Activated CD4-positive, CD25-positive, alpha-beta regulatory T cell treated with anti-CD3 and anti-CD28 coated beads, Interleukin-2, amount 50 U/mL, for 16 hours (primary cell): ENCODE results near the gene CAMK2D.
"Not testable (repeated sequence)": the region's sequence is repeated elsewhere in the genome, so short reads cannot be mapped to it uniquely, and the experiment has no call there.

ENCODE experiments used
- DNase-seq: peaks from one replicate; pipeline ENCODE4 v3.0.0-alpha.2; 2020; ENCODE audit warnings: low read depth, low spot score

The CAMK2D gene

DNA sequence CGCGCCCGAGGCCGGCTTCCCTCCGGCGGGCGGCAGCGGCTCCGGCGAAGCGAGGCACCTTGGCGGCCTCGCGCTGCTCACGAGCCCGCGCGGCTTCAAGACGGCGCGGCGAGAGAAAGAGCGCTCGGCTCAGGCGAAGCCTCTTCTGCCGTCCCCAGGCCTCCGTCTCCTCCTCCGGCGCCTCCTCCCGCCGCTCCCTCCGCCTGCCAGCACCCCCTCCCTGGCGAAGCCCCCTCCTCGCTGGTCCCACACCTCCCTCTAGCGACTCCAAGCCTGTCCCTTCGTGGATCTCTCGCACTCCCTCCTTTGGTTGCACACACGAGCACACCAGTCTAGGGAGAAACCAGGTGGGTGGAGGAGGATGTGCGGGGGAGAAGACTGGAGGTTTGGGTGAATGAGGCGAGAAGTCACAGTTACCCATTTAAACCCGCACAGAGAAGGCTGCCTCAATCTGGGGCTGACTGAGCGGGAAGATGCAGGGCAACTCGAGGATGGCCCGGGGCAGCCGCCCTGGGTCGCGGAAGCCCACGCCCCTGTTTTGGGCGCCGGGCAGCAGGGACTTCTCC is at the start of gene CAMK2D:
Gene CAMK2D (minus strand): TSS at position 119 of the 566 bp plus-strand sequence. CDS start 670 bp downstream, outside the sequence.
- peak; percentile 66 for DNase-seq

DNA sequence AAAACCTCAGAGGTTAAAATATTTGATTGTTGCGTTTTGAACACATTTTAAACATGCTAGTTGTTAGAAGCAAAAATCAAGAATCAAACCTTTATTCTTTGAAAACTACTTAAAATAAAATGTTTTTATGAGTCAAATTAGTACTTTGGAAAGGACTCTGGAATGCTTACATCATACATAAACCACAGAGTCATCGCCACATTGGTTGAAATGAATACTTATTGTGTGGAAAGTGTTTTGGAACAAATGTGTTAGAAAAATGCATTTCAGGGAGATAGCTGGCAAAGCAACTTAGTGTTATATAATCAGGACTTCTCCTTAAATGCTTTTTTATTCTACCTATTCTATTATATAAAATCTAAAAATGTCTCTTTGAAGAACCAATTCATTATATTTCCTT is 49.4 kb upstream of the CAMK2D start:
- DNase-seq = no peak

DNA sequence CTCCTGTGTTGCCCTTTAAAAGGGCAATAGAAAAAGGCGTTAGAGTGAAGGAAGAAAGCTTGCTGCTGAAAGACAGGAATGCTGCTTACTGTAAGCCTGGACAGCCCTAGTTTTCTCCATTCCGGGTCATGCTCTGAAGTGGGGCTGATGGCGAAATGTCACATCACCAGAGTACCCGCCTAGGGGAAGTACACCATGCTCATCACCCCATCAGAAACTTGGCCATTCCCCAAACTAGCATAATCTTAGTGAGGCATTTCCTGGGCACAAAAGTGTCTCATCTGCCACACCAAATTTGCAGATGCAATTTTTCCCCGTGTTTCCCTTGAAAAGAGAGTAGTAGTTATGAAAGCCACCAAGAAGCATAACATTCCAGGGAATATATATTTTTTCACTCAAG is 47.8 kb upstream of the CAMK2D start:
- DNase-seq = no peak

DNA sequence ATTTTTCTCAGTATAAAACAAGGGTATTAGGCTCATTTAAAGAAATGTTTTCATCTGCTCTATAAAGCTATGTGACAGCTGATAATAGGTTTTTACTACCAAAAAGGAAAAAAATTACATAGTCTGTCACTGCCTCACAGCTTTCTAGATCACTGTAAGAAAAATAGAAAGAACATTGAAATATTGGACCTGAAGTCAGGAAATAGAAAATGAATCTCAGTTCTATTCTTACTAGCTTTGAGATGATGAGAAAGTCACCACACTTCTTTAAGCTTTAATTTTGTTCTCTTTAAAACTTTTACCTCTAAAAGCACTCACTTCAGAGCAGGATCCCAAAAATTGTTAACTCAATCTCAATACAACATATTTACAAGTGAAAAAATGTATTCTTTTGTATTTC is 45.3 kb upstream of the CAMK2D start:
- no peak for DNase-seq

DNA sequence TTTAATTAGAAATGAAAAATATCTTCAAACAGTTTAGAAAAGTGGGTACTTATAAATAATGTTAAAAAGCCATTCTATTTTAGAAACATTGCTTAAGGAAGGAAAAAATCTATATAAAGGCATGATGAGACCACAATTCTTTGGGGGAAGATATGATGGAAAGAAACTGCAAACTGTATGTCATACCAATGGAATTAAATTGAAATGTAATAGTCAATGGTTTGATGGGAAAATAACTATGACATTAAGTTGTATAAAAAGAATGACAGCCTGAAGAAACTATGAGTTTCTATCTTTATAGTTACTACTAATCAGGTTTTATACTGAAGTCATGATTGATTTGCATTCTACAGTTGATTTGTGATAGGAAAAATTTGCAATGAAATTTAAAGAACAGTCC is 40.3 kb upstream of the CAMK2D start:
- no peak for DNase-seq

DNA sequence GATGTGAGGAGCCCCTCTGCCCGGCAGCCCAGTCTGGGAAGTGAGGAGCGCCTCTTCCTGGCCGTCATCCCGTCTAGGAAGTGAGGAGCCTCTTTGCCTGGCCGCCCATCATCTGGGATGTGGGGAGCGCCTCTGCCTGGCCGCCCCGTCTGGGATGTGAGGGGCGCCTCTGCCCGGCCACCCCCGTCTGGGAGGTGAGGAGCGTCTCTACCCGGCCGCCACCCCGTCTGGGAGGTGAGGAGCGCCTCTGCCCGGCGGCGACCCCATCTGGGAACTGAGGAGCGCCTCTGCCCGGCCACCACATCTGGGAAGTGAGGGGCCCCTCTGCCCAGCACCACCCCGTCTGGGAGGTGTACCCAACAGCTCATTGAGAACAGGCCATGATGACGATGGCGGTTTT is 34.8 kb upstream of the CAMK2D start:
- DNase-seq = not testable (repeated sequence)

DNA sequence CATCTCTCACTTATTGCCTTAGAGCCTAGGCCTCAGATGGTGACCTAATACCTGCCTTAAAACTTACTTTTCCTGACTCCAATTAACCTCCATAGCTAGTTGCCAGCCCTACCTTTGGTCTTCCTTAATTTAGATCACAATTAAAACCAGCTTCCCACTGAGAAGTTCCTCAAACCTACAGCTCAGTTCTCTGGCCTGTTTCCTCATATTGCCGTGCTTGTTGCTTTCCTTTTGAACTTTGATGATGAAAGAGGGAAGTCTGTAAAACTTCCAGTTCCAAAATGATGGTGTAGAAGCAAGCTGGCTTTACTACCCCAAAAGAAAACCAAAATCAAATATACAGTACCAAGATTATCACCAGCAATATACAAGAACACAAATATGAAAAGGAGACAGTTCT is 28.9 kb upstream of the CAMK2D start:
- DNase-seq = no peak

DNA sequence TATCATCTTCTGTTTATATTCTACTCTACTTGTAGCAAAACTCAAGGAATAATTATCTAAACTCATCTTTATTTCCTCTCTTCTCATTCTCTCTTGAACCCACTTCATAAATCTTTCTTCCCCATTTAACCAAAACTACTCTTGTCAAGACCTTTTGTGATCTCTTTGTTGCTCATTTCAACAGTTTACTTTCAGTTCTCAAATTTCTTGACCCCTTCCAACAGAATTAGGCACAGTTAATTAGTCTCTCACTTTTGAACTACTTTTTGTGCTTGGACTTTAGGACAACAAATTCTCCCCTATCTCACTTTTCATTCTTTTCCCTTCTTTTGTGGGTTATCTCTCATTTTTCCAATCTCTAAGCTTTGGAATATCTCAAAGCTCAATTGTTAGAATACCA is 27.4 kb upstream of the CAMK2D start:
- no peak for DNase-seq

DNA sequence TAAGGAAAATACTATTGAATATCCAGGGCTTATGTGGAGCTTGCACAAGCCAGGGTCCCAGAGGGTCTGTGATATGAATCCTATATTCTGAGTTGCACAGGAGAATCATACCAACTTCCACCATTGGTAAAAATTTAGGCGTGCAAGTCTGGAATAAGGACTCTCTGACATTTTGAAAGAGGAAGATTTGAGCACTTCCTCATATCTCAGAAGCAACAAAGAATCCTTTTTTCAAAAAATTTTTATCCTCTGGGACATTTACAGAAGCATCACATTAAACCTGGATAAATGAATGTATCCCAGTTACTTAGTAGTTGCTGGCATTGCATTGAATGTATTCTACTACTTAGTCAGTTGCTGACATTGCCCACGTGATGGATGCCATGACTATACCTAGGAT is 24.2 kb upstream of the CAMK2D start:
- DNase-seq = no peak

DNA sequence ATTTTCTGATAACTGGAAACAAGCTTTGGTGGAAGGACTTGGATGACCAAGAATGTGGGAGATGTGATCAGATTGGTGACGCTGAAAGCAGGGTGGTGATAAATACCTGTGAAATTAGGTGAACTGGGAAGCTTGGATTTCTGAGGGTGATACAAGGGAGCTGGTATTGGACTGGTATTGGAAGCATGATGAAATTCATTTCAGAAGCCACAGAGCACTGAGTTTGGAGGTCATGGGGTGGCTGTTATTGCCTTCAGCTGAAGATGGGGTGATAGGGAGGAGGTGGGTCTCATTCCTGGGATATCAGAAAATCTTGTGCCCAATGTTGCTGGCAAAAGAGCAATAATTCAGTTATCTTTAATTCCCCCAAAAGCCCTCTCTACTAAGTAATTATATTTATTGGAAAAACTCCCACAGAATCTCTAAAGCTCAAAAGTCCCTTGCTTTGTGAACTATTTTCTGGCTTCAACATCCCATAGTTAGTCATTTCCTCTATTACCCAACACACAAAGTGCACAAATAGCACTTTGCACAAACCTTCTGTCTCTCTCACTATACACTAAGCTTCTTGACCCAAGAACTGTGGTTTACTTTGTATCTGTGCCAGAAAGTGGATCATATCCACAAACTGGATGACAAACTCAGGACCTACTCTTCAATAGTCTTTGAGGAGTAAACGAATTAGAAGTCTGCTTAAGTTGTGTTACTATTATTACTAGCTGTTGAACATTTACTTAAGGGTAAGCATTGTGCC is 23.1 kb upstream of the CAMK2D start:
- no peak for DNase-seq

DNA sequence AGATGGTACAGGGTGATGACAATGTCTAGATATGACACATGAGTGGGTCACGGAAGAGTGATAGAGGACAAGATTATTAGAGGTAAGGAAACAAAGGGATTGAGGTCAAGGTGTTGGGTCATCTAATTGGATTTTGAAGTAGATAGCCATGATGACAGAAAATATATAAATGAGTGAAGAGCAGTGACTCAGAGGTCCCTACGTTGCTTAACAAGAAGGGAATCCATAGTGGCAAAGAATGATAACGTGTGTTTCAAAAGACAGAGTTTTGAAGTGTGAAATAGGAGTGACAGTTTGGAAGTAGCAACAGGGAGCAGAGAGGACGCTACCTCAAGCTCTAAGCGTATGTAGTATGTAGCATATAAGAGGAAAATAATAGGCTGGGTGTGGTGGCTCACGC is 22.2 kb upstream of the CAMK2D start:
- no peak for DNase-seq

DNA sequence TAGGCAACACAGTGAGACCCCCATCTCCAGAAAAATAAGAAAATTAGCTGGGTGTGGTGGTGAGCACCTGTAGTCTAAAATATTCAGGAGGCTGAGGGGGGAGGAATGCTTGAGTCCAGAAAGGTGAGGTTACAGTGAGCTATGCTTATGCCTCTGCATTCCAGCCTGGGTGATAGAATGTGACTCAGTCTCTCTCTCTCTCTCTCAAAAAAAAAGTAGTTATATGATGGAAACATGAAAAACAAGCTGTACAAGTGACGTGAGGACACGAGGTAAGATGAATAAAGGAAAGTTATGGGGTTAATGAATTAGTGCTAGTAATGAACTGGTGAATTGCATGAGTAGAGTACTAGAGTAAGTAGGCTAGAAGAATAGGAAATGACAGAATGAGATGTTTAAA is 21.8 kb upstream of the CAMK2D start:
- no peak for DNase-seq

DNA sequence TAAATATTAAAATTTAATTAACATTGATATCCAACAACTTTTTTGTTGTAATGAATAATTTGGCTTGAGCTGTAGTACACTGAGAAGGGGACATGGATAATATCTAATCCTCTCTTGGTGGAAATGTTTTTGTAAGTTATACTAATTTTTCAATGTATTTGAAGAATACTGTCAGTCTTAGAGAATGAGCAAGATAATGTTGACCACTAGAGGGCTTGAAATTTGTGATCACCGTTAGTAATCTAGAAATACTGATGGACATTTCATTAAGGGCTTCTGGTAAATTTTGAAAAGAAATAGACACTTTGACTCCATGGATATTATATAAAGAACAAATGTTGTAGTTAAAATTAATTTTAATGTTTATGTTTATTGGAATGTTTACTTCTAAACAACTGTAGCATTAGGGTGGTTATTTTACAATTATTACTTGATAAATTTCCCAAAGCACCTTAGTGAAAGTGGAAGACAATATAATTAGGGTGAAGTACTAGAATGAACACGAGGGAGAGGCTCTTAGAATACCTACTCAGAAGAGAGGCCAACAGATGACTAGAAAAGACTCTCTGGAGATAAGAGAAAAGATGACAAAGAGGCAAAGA is 20.0 kb upstream of the CAMK2D start:
- DNase-seq = no peak

DNA sequence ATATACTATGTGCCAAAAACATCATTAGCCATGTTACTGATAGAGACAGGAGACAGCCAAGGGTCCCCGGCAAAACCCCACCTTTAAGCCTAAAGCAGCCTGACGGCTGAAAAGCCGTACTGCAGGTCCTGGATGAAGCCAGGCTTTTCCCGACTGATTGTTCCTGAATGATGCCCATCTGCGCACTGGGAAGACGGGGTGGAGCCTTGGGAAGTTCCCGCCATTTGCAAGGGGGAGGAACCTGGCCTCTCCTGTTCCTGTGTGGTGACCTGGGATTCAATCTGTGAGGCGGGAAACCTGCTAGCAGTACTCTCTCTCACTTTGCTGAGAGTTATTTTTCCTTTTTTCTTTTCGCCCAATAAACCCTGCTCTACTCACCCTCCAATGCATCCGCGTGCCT is 15.1 kb upstream of the CAMK2D start:
- DNase-seq = no peak

DNA sequence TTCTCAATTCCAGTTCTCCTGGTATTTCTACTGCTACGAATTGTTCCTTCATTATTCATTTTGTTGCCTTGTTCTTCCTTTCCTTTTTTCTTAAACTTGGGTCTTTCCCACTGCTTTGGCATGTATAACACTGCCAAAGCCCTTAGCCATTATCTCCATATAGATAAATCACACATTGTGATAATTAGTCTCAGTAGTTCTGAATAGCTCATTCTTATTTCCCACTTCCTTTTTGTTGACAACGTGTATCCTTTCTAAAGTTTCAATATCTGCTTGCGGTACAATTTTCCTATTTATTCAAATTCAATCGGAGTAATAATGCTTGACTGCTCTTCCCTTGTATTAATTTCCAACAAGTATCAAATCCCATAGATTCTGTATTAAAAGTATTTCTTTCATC is 14.5 kb upstream of the CAMK2D start:
- DNase-seq = no peak

DNA sequence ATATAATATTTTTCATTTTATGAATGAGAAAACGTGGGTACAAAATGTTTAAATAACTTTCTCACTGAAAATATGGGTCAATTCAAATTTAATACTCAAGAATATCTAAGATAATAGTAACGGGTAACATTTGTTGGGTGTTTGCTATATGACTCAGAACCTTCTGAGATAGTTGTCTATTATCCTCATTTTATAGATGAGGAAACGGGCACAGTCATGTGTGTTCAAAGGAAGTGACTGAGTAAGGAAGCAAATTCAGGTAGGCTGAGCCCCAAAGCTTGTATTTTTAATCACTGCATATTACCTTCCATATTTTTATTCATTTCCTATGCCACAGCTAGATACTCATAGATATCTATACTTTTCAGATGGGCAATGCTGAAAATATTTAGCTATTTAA is 12.2 kb upstream of the CAMK2D start:
- no peak for DNase-seq

DNA sequence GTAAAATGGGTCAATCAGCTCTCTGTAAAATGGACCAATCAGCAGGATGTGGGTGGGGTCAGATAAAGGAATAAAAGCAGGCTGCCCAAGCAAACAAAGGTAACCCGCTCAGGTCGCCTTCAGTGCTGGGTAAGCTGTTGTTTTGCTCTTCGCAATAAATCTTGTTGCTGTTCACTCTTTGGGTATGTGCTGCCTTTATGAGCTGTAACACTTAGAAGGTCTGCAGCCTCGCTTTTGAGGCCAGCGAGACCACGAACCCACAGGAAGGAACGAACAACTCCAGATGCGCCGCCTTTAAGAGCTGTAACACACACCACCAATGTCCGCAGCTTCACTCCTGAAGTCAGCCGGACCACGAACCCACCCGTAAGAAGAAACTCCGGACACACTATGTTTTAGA is 11.5 kb upstream of the CAMK2D start:
- no peak for DNase-seq

DNA sequence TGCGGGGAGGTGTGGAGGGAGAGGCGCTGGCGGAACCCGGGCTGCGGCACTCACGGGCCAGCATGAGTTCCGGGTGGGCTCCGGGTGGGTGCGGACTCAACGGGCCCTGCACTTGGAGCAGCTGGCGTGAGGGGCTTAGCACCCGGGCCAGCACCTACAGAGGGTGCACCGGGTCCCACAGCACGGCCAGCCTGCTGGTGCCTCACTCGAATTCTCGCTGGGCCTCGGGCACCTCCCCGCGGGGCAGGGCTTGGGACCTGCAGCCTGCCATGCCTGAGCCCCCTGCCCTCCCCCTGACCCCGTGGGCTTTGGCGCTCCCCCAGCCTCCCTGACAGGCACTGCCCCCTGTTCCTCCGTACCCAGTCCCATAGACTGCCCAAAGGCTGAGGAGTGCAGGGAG is 10.8 kb upstream of the CAMK2D start:
- no peak for DNase-seq

DNA sequence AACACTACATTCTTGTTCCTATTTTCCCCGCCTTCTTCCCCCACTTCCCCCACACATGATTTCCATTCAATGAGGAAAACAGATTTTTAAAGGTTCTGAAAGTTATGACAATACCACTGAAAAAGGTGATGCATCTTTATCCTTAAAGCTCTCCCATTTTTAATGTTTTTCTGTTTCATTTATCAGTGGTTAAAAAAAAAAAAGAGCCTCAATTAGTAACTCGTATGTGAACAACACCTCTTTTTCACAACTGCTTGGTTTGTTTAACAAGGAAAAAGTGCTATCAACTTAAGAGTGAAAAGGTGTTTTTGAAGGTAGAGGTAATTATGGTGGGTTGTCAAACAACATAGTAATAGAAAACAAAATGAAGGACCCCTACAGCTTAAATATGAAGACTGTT is 8.2 kb upstream of the CAMK2D start:
- no peak for DNase-seq

DNA sequence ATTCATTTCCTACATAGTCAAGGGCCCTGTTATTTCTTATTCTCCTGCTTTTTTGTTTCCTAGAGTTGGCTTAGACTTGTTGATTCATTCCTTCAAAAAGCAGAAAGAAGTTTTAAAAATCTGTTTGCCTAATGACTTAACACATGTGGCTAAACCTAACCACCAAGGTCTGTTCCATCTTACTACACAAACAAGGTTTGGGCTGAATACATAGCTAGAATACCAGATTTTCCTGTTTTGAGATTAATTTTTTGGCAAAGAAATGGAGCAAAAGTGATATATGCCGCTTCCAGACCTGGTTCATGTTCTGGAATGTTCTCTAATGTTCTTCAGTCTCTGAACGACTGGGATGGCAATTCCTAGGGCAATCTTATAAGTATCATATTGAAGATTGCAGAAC is 7.4 kb upstream of the CAMK2D start:
- no peak for DNase-seq

DNA sequence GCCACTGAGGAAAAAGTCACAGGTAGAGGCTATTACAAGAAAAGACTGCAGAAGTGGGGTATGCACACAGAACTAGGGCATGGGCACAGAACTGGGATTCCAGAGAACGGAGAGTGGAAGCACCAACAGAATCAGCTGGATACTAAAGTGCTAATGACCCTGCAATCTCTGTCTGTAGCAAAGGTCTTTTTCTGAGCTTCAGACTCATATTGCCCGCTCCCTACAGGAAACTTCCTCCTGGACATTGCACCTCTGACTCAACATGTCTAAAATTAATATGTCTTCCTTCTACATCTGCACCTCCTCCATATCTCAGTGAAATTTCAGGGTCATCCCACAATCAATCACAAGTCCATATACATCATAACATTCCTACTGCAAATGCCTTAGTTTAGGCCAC is 5.3 kb upstream of the CAMK2D start:
- no peak for DNase-seq

DNA sequence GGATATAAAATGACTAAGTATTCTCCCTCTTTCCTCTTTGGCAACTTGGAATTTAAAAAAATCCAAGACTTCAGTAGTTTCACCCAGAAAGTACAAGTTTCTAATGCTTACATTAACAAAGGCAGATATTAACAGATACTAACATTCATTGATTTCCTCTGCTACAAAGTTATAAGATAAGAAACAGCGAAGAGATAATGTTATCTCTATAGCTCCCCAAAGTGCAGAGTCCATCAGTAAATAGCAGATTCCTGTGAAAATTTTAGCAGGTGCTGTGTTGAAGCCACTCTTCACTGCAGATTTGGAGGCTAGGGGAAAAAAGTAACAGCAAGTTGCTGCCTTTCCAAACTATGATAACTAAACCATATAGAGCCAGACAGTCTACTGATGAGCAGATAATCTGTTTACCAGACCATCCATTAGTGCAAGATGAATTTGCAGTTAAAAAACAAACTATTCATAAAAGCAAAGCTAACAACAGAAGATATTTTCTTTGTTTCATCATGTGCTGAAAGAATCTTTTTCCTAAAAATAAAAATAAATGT is 3.3 kb upstream of the CAMK2D start:
- DNase-seq = no peak

DNA sequence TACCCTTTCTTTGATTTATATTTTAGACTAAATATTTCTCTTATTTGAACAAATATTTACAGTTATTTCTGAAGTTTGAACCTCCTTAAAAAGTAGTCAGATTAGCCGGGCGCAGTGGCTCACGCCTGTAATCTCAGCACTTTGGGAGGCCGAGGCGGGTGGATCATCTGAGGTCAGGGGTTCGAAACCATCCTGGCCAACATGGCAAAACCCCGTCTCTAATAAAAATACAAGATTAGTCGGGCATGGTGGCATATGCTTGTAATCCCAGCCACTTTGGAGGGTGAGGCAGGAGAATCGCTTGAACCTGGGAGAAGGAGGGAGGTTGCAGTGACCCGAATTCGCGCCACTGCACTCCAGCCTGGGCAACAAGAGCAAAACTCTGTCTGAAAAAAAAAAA is 2.4 kb upstream of the CAMK2D start:
- not testable (repeated sequence) for DNase-seq
